Measurements from ENCODE around the gene PSTPIP2.
"Not testable (repeated sequence)": the region's sequence is repeated elsewhere in the genome, so short reads cannot be mapped to it uniquely, and the experiment has no call there.

The PSTPIP2 gene

DNA sequence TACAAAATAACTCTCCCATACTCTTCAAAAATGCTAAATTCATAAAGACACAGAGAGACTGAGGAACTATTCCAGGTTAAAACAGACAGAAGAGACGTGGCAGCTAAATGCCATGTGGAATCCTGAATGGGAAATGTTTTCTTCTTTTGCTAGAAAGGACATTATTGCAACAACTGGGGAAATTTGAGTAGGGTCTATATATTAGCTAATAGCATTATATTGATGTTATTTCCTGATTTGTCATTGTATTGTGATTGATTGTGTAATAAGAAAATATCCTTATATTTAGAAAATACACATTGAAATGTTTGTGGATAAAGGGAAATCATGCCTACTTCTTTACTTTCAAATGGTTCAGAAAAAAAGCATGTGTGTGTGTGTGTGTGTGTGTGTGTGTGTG lies 23.4 kb downstream of the PSTPIP2 start:
- no peak overlapping the region for H3K4me3 ChIP-seq (ENCODE audit: low read length)
- TF ChIP-seq, protein P1, sequence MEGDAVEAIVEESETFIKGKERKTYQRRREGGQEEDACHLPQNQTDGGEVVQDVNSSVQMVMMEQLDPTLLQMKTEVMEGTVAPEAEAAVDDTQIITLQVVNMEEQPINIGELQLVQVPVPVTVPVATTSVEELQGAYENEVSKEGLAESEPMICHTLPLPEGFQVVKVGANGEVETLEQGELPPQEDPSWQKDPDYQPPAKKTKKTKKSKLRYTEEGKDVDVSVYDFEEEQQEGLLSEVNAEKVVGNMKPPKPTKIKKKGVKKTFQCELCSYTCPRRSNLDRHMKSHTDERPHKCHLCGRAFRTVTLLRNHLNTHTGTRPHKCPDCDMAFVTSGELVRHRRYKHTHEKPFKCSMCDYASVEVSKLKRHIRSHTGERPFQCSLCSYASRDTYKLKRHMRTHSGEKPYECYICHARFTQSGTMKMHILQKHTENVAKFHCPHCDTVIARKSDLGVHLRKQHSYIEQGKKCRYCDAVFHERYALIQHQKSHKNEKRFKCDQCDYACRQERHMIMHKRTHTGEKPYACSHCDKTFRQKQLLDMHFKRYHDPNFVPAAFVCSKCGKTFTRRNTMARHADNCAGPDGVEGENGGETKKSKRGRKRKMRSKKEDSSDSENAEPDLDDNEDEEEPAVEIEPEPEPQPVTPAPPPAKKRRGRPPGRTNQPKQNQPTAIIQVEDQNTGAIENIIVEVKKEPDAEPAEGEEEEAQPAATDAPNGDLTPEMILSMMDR (conservative IDR thresholded peaks at IDR 0.05; ENCODE audit: low read length) = no peak
- no peak for DNase-seq (ENCODE audit: low read depth)

DNA sequence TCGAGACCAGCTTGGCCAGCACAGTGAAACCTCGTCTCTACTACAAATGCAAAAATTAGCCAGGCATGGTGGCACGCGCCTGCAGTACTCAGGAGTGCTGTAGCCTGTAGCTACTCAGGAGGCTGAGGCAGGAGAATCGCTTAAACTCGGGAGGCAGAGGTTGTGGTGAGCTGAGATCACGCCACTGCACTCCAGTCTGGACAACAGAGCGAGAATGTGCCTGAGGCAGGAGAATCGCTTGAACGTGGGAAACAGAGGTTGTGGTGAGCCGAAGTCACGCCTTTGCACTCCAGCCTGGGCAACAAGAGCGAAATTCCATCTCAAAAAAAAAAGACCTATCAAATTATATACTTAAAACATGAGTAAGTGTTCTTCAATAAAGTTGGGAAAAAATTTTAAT lies 24.7 kb downstream of the PSTPIP2 start:
- not testable (repeated sequence) for H3K4me3 ChIP-seq (ENCODE audit: low read length); DNase-seq (ENCODE audit: low read depth)

DNA sequence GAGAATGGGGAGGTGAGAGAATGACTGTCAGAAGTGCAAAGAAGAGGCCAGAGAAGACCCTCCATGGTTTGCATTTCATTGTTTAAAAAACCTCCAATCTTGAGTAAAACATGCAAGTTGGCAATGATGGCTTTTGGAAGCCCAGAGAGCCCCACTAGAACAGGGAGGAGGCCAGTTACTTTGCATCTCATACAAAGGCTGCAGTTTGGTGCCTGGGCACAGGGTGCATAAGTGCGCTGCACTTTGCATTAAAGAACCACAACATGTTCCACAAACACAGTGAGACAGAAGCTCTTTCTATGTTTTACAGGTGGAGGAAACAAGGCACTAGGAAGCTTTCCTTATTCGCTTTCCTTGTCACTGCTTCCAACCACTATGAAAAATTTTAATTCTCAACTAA lies 25.4 kb downstream of the PSTPIP2 start:
- no peak overlapping the region for H3K4me3 ChIP-seq (ENCODE audit: low read length)
- TF ChIP-seq, protein P1 (conservative IDR thresholded peaks at IDR 0.05; ENCODE audit: low read length) = no peak
- DNase-seq (ENCODE audit: low read depth) = no peak

DNA sequence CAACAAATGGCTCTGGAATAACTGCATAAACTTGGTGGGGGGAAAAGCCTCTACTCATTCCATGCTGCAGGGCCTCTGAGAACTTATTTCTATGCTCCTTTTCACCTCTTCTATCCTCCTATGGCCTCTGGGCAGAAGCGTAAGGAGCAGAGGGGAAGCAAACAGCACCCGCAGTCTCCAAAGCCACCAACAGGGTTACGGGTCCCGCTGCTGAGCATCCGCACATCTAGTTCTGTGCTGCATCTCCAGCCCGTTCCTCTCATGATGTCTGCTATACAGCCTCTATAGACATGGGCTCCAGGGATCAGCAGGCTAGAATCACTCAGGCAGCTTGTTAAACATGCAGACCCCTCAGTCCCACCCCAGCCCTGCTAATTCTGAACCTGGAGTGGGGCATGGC lies 25.9 kb downstream of the PSTPIP2 start:
- DNase-seq (ENCODE audit: low read depth) = no peak
- TF ChIP-seq, protein P1 (conservative IDR thresholded peaks at IDR 0.05; ENCODE audit: low read length) = no peak

DNA sequence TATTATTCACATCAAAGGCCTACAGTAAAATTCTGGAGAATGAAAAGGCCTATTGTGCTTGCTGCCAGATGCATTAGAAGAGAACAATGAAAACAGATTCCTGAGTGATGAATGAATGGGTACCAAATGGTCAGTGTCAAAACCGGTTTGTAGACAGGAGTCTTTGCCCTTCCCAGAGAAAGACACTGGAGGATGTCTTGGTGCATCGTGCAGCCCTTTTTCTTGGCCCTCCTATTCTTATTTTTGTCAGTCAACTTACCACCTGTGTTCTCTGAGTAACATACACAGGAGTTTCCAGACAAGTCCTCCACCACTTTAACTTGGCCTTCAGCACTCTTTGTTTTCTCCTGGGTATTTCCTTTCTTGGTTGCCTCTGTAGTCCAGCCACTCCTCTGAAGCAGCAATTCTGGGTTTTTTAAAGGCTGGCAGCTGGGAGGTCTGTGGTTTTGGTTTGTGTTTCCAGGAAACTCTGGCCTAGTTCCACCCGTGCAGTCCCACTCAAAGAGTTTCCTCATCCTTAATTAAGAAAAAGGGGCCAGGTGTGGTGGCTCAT lies 29.4 kb downstream of the PSTPIP2 start:
- DNase-seq (ENCODE audit: low read depth) = peak; percentile 79
- no peak overlapping the region for H3K4me3 ChIP-seq (ENCODE audit: low read length)
- TF ChIP-seq, protein P1 (conservative IDR thresholded peaks at IDR 0.05; ENCODE audit: low read length) = no peak

More for the DNA sequence above, 25.9 kb downstream of the PSTPIP2 start:
- no peak overlapping the region for H3K4me3 ChIP-seq (ENCODE audit: low read length)

DNA sequence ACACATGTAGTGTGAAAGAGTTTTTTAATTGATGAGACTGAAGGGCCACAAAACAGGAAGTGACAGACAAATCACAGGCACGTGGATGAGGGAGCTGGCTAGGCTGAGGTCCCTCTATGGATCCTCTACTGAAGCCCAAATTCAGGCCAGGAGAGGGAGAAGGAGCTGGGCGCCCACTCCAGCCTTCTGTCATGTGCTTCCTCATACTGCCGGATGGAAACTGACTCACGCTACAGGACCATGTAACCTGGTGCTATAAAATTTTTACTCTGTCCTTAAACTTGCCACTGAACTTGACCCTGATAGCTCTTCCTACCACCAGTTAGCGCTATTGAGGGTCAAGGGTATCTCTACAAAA lies 31.3 kb downstream of the PSTPIP2 start:
- DNase-seq (ENCODE audit: low read depth) = no peak
- no peak overlapping the region for H3K4me3 ChIP-seq (ENCODE audit: low read length)
- TF ChIP-seq, protein P1 (conservative IDR thresholded peaks at IDR 0.05; ENCODE audit: low read length) = no peak

DNA sequence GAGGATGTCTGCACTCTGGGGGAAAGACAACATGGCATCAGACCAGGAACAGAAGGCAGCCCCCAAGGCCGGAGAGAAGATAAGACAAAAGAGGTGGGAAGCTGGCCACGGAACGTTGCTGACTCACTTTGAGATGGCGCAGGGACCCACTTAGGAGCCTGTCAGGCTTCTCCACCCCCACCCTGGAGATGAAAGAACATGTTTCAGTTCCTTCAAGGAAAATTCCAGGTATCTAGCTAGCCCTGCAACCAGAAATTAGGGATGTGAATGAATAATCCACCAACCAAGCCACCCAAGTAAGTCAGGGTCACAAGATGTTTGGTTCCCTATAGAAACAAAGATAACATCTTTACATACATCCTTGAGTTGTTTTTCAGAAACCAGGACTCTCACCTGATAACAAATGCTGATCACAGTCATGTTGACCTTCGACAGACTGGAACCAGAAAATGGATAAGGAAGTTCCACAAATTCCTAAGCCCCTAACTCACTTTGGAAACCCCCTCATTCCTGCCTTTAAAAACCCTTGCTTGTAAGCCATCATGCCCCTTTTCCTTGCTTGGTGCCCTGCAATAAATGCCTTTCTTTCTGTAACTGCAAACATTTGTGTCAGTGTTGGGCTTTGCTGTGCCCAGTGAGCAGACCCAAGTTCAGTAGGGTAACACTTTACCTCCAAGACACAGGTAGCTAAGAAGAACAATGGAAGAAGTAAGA lies 31.9 kb downstream of the PSTPIP2 start:
- TF ChIP-seq, protein P1 (conservative IDR thresholded peaks at IDR 0.05; ENCODE audit: low read length) = no peak
- DNase-seq (ENCODE audit: low read depth) = no peak
- no peak overlapping the region for H3K4me3 ChIP-seq (ENCODE audit: low read length)

Measured in AG10803 (cell line).